Caco-2 (cell line): ENCODE data around the gene AFMID. TPM values are rescaled to one million over a fixed set of nuclear protein-coding genes. Genes with fewer than 3 reads are reported as not detected.

ENCODE experiments used
- BruUV-seq: library from RNA; stranded (reverse); fragments of 400-500 nt; replicated peaks from 2 replicates; lab custom pipeline; 2021; lab: Mats Ljungman, UMichigan
- CTCF ChIA-PET: fragments of 300-600 bp; sonication (Branson Sonifier 250); formaldehyde crosslinking; loops from one replicate; lab custom pipeline; 2022; ENCODE audit warnings: antibody characterized with exemption; lab: Charles Lee
- POLR2A ChIA-PET: fragments of 300-600 bp; sonication (Branson Sonifier 250); formaldehyde crosslinking; loops from one replicate; lab custom pipeline; 2022; ENCODE audit warnings: antibody characterized with exemption; lab: Charles Lee
- DNase-seq, 2 experiments: peaks; one replicate each; pipeline versions ENCODE4 v3.0.0 to v3.0.0-alpha.2; 2020 to 2022
- H3K27me3 ChIP-seq: replicated peaks from 2 replicates; pipeline ENCODE4 v1.6.0; 2011; ENCODE audit warnings: low read length; ENCODE audit not compliant: control insufficient read depth, insufficient read depth
- H3K36me3 ChIP-seq: 2 replicates; pipeline ENCODE4 v1.5.1; 2011; ENCODE audit warnings: low read length; ENCODE audit not compliant: control insufficient read depth, insufficient read depth
- H3K4me1 ChIP-seq: fragments of 250-450 bp; sonication (Bioruptor Pico); 2 replicates; pipeline ENCODE4 v1.5.1; 2020; ENCODE audit warnings: mild to moderate bottlenecking
- H3K4me3 ChIP-seq: 2 replicates; pipeline ENCODE4 v1.5.1; 2011; ENCODE audit warnings: low read depth, mild to moderate bottlenecking, control low read depth, low read length
- H3K9me3 ChIP-seq: fragments of 250-450 bp; sonication (Bioruptor Pico); 2 replicates; pipeline ENCODE4 v1.5.1; 2020; ENCODE audit warnings: mild to moderate bottlenecking, moderate library complexity
- H3K27ac Mint-ChIP-seq: one replicate; pipeline ENCODE4 v1.8.0; 2022; ENCODE audit warnings: mixed read lengths; ENCODE audit not compliant: unreplicated experiment
- H3K27me3 Mint-ChIP-seq: one replicate; pipeline ENCODE4 v1.8.0; 2022; ENCODE audit warnings: mixed read lengths; ENCODE audit not compliant: insufficient read depth, unreplicated experiment
- H3K36me3 Mint-ChIP-seq: one replicate; pipeline ENCODE4 v1.8.0; 2022; ENCODE audit warnings: mild to moderate bottlenecking, mixed read lengths; ENCODE audit not compliant: insufficient read depth, unreplicated experiment
- H3K4me1 Mint-ChIP-seq: one replicate; pipeline ENCODE4 v1.8.0; 2022; ENCODE audit warnings: low read depth, mixed read lengths; ENCODE audit not compliant: unreplicated experiment
- H3K4me3 Mint-ChIP-seq: one replicate; pipeline ENCODE4 v1.8.0; 2022; ENCODE audit warnings: mild to moderate bottlenecking, moderate library complexity, mixed read lengths; ENCODE audit not compliant: unreplicated experiment
- H3K9me3 Mint-ChIP-seq: one replicate; pipeline ENCODE4 v1.8.0; 2022; ENCODE audit warnings: mixed read lengths; ENCODE audit not compliant: unreplicated experiment
- intact Hi-C: fragments of 100-400 bp; cut with micrococcal nuclease; formaldehyde crosslinking; loops from one replicate; pipeline ENCODE4 v1.10.0; 2022; ENCODE audit not compliant: unreplicated experiment
- total RNA-seq: library from RNA; stranded (reverse); gene quantifications from 2 replicates; pipeline ENCODE4 v1.2.3, GENCODE V29; 2022
- TF ChIP-seq, protein P1 (sequence below), 2 experiments: fragments of 200-600 bp in 1 of 2; IDR thresholded peaks; 1 replicate in 1 of 2; 2 replicates in 1 of 2; pipeline versions ENCODE4 v1.5.1 to v1.8.0; 2011 to 2022; ENCODE audit warnings: antibody characterized with exemption in 1 of 2, control low read depth in 1 of 2, inconsistent platforms in 1 of 2, low read depth in 1 of 2, low read length in 1 of 2, mild to moderate bottlenecking in 1 of 2, moderate library complexity in 1 of 2; ENCODE audit not compliant: insufficient read depth in 1 of 2, severe bottlenecking in 1 of 2, unreplicated experiment in 1 of 2

Gene AFMID
- total RNA-seq, 1 experiment from 2014 or later: 83.0 TPM

DNA sequence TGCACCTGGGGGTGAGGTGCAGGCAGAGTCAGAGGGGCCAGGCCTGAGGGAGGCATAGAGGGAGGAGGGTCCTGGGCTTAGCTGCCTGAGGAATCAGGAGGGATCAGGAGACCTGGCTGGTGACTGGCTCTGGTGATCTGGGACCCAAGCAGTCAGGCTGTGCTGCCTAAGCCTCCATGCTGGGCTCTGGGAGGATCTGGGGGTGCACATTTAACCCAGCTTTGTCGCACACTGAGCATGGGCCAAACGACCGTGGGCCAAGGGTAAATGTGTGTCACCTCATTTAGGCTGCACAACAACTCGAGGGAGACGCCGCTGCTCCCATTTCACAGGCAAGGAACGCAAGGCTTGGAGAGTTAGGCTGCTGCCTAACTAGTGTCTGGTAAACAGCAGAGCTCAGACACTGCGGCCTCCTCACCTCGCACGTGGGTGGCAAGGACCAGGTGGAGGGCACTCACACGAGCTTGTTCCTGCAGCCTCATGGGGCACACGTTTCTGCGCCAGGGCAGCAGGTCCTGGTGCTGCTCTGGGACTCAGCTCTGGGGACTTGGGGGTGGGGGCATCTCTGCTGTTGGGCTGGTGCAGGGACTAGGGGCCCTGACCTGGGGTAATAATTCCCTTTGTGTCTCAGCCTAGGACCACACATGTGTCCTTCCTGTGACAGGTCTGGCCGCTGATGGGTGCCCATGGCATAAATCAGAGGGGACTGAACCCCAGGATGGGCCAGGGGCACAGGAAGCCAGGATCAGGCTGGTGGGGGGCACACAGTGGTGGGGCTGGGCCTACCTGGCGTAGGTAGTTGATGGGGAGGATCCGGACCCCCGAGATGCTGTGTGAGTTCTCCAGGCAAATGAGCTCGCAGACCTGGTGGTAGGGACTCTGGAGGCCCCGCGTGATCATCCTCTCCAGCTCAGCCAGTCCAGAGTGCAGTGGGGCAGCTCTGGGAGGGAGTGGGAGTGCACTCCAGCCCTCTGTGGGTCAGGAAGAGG lies 63.0 kb downstream of the AFMID start:
- Histone ChIP-seq H3K4me1 (peaks cover 13% of the 10 kb centered on the region), H3K27me3 (no peaks in the 10 kb centered on the region), H3K9me3 (no peaks in the 10 kb centered on the region), H3K36me3 (no peaks in the 10 kb centered on the region), H3K4me3 (no peak overlapping the region)
- Mint-ChIP-seq H3K27me3 (no peaks in the 10 kb centered on the region), H3K4me1 (peaks cover 19% of the 10 kb centered on the region), H3K9me3 (peaks cover 8% of the 10 kb centered on the region), H3K4me3 (no peak overlapping the region), H3K27ac (peak overlapping the region; percentile 45), H3K36me3 (peaks cover 6% of the 10 kb centered on the region)
- ChIA-PET CTCF (interaction anchor here (0.6 to 3.0 kb wide), 17 partner anchors 9 to 171 kb away, joined by 3 to 30 read pairs (median 4); partner anchors contain the start of genes AFMID and TK1), POLR2A (interaction anchor here (0.6 to 1.0 kb wide), 3 partner anchors 63 to 172 kb away, joined by 3 read pairs; partner anchors contain the start of genes AFMID and TK1)
- no TSS peak for BruUV-seq
- intact Hi-C loops: loop anchor here (1.0 to 2.0 kb wide), 2 partner anchors 137 to 172 kb away; no protein-coding TSS in a partner anchor
- DNase-seq: no peak
- TF ChIP-seq, protein P1, sequence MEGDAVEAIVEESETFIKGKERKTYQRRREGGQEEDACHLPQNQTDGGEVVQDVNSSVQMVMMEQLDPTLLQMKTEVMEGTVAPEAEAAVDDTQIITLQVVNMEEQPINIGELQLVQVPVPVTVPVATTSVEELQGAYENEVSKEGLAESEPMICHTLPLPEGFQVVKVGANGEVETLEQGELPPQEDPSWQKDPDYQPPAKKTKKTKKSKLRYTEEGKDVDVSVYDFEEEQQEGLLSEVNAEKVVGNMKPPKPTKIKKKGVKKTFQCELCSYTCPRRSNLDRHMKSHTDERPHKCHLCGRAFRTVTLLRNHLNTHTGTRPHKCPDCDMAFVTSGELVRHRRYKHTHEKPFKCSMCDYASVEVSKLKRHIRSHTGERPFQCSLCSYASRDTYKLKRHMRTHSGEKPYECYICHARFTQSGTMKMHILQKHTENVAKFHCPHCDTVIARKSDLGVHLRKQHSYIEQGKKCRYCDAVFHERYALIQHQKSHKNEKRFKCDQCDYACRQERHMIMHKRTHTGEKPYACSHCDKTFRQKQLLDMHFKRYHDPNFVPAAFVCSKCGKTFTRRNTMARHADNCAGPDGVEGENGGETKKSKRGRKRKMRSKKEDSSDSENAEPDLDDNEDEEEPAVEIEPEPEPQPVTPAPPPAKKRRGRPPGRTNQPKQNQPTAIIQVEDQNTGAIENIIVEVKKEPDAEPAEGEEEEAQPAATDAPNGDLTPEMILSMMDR (IDR thresholded peaks at IDR 0.05; ENCODE audit: insufficient read depth in 1 of 2, low read depth in 1 of 2, low read length in 1 of 2, severe bottlenecking in 1 of 2, unreplicated experiment in 1 of 2): no peak

GRCh38 chr17:78250891-78251772 lies 64.0 kb downstream of the AFMID start:
- TF ChIP-seq, protein P1 (IDR thresholded peaks at IDR 0.05; ENCODE audit: insufficient read depth in 1 of 2, low read depth in 1 of 2, low read length in 1 of 2, severe bottlenecking in 1 of 2, unreplicated experiment in 1 of 2): peak; percentile 99
- H3K27me3 ChIP-seq: no peaks in the 10 kb centered on the region
- no peaks in the 10 kb centered on the region for H3K36me3 ChIP-seq
- Mint-ChIP-seq H3K4me1 (peaks cover 21% of the 10 kb centered on the region), H3K4me3 (no peak overlapping the region), H3K27ac (peak overlapping the region; percentile 45), H3K27me3 (no peaks in the 10 kb centered on the region), H3K36me3 (peaks cover 6% of the 10 kb centered on the region), H3K9me3 (no peaks in the 10 kb centered on the region)
- intact Hi-C loops: loop anchor here (1.0 to 2.0 kb wide), 2 partner anchors 138 to 171 kb away; no protein-coding TSS in a partner anchor
- no peak overlapping the region for H3K4me3 ChIP-seq
- ChIA-PET POLR2A (interaction anchor here (0.6 to 1.4 kb wide), 4 partner anchors 64 to 293 kb away, joined by 3 read pairs; partner anchors contain the start of genes AFMID, TK1 and TNRC6C), CTCF (interaction anchor here (0.5 to 3.0 kb wide), 25 partner anchors 10 to 190 kb away, joined by 3 to 30 read pairs (median 4); partner anchors contain the start of genes AFMID and TK1)
- DNase-seq: peak; percentile 87 to 93
- peaks cover 17% of the 10 kb centered on the region for H3K4me1 ChIP-seq
- no TSS peak for BruUV-seq
- no peaks in the 10 kb centered on the region for H3K9me3 ChIP-seq
